OCI-LY1 (cell line): ENCODE results near the gene TMEM98.
"Not testable (repeated sequence)": the region's sequence is repeated elsewhere in the genome, so short reads cannot be mapped to it uniquely, and the experiment has no call there.

ENCODE experiments used
- CTCF ChIP-seq: fragments of 200-600 bp; sonication (generic), shearing (Covaris generic); IDR thresholded peaks from 2 replicates; pipeline ENCODE4 v1.5.1; 2017; ENCODE audit warnings: mild to moderate bottlenecking, antibody characterized with exemption, low read length, moderate library complexity, mixed read lengths
- EZH2 ChIP-seq: fragments of 200-600 bp; sonication (generic), shearing (Covaris generic); IDR thresholded peaks from 2 replicates; pipeline ENCODE4 v1.8.0; 2017; ENCODE audit warnings: borderline replicate concordance, mixed run types, mild to moderate bottlenecking, antibody characterized with exemption, low read length, moderate library complexity, mixed read lengths

- not testable (repeated sequence) for TF ChIP-seq CTCF, EZH2
These were observed 59.9 kb downstream of the TMEM98 start for GRCh38 chr17:32987868-32988267.
